ENCODE data around the gene NFATC1.

Gene NFATC1

DNA sequence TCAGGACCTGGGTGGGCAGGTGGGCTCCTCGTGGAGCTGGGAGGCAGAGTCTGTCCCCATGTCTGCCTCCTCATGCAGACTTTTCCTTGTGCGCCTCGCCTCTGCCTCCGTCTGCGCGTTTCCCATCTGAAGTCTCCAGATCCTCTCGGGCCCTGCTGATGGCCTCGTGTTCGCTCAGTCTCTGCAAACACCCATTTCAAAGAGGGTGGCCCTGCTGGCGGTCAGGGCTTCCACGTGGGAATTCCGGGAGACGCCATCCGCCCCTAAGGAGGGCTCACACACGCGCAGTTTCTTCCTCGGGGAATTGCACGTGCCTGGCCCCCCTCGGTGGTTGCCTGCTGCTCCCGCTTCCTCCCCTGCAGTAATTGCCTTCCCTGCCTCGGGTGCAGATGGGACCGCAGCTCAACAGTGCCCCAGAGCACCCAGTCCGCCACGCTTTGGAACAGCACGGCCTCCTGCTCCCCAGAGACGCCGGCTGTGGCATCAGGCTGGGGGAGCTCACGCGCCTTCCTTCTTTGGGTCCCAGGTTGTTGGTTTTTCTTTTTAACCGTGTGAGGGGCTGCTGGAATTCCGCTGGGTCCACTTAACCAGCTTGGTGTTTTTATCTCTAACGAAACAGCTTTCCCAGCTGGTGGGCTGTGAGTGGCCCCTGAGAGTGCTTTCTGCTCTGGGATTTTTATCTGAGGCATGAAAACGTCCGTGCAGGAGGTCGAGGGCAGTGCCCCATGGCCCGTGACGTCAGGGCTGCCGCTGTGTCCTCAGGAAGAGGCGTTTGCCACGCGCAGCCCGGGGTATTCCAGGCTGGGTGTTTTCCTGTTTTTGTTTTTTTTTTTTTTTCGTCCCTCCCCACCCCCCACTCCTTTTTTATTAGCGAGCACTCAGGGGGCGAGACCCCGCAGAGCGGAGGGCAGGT, 16.1 kb downstream of the NFATC1 start:
- Histone ChIP-seq H3K27ac (ENCODE audit: low read length) (no peak overlapping the region), H3K9me3 (ENCODE audit: control insufficient read depth in 1 of 2, low read length in 2 of 2) (no peaks in the 10 kb centered on the region), H3K36me3 (ENCODE audit: control insufficient read depth in 1 of 2, insufficient read depth in 2 of 2, low read length in 2 of 2) (peaks cover 11 to 31% of the 10 kb centered on the region in 2 donors), H3K27me3 (ENCODE audit: low read depth, low read length) (no peaks in the 10 kb centered on the region), H3K4me3 (ENCODE audit: low read depth in 1 of 2, low read length in 2 of 2) (no peak overlapping the region), H3K4me1 (ENCODE audit: control insufficient read depth in 1 of 2, insufficient read depth in 2 of 2, low read length in 2 of 2) (peaks cover 0 to 4% of the 10 kb centered on the region in 2 donors)

DNA sequence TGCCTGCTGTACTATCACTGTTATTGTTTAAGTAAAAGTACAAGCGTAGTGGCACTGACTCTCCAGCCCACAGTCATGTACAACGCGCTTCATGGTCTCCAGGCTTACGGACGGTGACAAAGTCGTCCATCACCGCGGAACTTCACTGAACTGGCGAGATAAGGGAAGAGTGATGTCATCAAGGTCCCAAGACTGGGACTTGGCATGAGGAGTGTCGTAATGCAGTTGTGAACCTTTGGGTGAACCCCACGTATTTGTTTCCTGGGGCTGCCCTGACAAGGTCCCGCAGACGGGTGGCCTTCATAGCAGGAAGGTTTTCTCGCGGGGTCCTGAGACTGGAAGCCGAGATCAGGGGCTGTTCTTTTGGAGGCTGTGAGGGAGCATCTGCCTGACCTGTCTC, 17.3 kb downstream of the NFATC1 start:
- H3K4me1 ChIP-seq (ENCODE audit: control insufficient read depth in 1 of 2, insufficient read depth in 2 of 2, low read length in 2 of 2), result peaks cover 0 to 4% of the 10 kb centered on the region in 2 donors
- H3K36me3 ChIP-seq (ENCODE audit: control insufficient read depth in 1 of 2, insufficient read depth in 2 of 2, low read length in 2 of 2), result peaks cover 11 to 31% of the 10 kb centered on the region in 2 donors
- H3K9me3 ChIP-seq (ENCODE audit: control insufficient read depth in 1 of 2, low read length in 2 of 2), result no peaks in the 10 kb centered on the region
- H3K27me3 ChIP-seq (ENCODE audit: low read depth, low read length), result no peaks in the 10 kb centered on the region
- no peak overlapping the region for H3K27ac ChIP-seq (ENCODE audit: low read length)
- H3K4me3 ChIP-seq (ENCODE audit: low read depth in 1 of 2, low read length in 2 of 2), result no peak overlapping the region

DNA sequence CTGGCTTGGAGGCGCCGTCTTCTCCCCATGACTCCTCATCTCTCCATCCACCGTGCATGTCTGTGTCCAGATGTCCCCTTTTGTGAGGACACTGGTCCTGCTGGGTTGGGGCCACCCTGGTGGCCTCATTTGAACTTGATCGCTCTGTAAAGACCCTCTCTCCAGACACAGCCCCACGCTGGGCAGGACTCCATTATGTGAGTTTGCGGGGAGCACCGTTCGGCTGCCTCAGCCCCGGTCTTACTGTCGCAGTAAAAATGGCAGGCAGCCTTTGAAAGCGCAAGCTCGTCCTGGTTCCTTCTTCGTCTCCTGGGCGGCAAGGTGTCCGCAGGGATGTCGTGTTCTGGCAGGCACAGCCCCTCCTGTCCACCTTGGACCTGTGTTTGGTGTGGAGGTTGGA, 17.7 kb downstream of the NFATC1 start:
- Histone ChIP-seq H3K36me3 (ENCODE audit: control insufficient read depth in 1 of 2, insufficient read depth in 2 of 2, low read length in 2 of 2) (peaks cover 11 to 31% of the 10 kb centered on the region in 2 donors), H3K27ac (ENCODE audit: low read length) (no peak overlapping the region), H3K27me3 (ENCODE audit: low read depth, low read length) (no peaks in the 10 kb centered on the region), H3K9me3 (ENCODE audit: control insufficient read depth in 1 of 2, low read length in 2 of 2) (no peaks in the 10 kb centered on the region), H3K4me3 (ENCODE audit: low read depth in 1 of 2, low read length in 2 of 2) (no peak overlapping the region), H3K4me1 (ENCODE audit: control insufficient read depth in 1 of 2, insufficient read depth in 2 of 2, low read length in 2 of 2) (peaks cover 0 to 4% of the 10 kb centered on the region in 2 donors)

DNA sequence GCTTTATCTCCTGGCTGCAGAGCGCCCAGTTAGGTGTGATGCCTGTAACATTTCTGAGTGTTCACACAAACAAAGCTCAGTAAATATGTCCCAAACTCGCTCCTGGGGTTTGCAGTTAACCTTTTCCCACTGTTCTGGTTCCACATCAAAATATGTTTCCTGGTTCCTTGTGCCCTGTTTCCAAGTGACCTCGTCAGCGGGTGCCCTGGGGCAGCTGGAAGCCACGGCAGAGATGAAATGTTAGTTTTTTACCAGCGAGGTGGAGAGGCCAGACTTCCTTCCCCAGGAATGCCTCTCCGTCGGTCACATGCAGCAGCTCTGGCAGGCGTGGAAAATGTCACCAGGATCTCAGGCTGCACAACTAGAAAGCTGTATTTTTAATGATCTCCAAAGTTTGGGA, 18.2 kb downstream of the NFATC1 start:
- Histone ChIP-seq H3K27me3 (ENCODE audit: low read depth, low read length) (no peaks in the 10 kb centered on the region), H3K9me3 (ENCODE audit: control insufficient read depth in 1 of 2, low read length in 2 of 2) (no peaks in the 10 kb centered on the region), H3K4me3 (ENCODE audit: low read depth in 1 of 2, low read length in 2 of 2) (no peak overlapping the region), H3K36me3 (ENCODE audit: control insufficient read depth in 1 of 2, insufficient read depth in 2 of 2, low read length in 2 of 2) (peaks cover 11 to 31% of the 10 kb centered on the region in 2 donors), H3K27ac (ENCODE audit: low read length) (no peak overlapping the region), H3K4me1 (ENCODE audit: control insufficient read depth in 1 of 2, insufficient read depth in 2 of 2, low read length in 2 of 2) (peaks cover 0 to 4% of the 10 kb centered on the region in 2 donors)

DNA sequence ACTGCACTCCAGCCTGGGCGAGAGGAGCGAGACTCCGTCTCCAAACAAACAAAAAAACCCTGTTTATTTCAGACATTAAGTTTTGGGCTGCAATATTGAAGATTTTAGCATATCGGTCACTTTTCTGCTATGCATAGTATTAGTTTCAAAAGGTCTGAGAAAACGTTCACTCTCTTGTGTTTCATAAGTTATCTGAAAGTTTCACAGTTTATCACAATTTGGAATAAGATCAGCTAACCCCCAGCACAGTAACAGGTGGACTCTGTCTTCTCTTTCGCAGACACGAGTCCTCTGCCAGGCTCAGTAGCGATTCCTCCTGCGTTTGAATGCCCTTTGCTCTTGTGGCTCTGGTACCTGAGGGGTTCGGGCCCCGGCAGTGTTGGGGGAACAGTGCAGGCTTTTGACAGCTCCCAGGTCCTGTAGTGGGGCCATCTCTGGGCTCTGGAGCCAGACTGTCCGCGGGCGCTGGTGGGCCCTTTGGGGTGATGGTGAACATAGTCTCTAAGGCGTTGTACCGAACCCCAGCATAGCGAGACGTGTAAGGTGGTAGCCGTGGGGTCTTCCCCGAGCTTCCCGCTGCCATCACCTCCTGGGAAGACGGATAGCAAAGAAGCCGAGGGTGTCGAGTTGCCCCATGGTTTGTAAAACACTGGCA, 20.4 kb downstream of the NFATC1 start:
- peaks cover 0 to 6% of the 10 kb centered on the region in 2 donors for H3K4me1 ChIP-seq (ENCODE audit: control insufficient read depth in 1 of 2, insufficient read depth in 2 of 2, low read length in 2 of 2)
- H3K36me3 ChIP-seq (ENCODE audit: control insufficient read depth in 1 of 2, insufficient read depth in 2 of 2, low read length in 2 of 2), result peaks cover 15 to 21% of the 10 kb centered on the region in 2 donors

DNA sequence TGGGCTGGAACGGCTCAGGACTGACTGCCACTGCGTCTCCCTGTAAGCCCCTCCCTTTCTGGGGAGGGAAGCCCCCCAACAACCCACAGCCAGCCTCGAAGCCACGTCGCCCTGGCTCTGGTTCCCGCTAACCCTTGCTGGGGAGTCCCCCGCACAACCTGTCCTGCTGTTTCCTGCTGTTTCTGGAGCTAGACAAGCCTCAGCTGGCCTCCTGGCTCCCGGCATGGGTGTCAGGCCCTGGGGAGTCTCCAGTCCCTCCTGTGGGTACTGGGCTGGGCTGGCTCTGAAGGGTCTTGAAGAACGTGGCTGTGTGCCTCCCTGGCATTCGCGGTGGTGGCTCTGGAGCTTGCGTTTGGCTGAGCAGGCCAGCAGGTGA, 20.9 kb downstream of the NFATC1 start:
- Histone ChIP-seq H3K9me3 (ENCODE audit: control insufficient read depth in 1 of 2, low read length in 2 of 2) (no peaks in the 10 kb centered on the region), H3K4me1 (ENCODE audit: control insufficient read depth in 1 of 2, insufficient read depth in 2 of 2, low read length in 2 of 2) (peaks cover 0 to 11% of the 10 kb centered on the region in 2 donors), H3K36me3 (ENCODE audit: control insufficient read depth in 1 of 2, insufficient read depth in 2 of 2, low read length in 2 of 2) (peaks cover 15 to 16% of the 10 kb centered on the region in 2 donors), H3K4me3 (ENCODE audit: low read depth in 1 of 2, low read length in 2 of 2) (no peak overlapping the region), H3K27me3 (ENCODE audit: low read depth, low read length) (no peaks in the 10 kb centered on the region), H3K27ac (ENCODE audit: low read length) (no peak overlapping the region)

More for the DNA sequence above, 20.4 kb downstream of the NFATC1 start:
- no peak overlapping the region for H3K27ac ChIP-seq (ENCODE audit: low read length)
- no peak overlapping the region for H3K4me3 ChIP-seq (ENCODE audit: low read depth in 1 of 2, low read length in 2 of 2)
- H3K27me3 ChIP-seq (ENCODE audit: low read depth, low read length), result no peaks in the 10 kb centered on the region
- H3K9me3 ChIP-seq (ENCODE audit: control insufficient read depth in 1 of 2, low read length in 2 of 2), result no peaks in the 10 kb centered on the region

DNA sequence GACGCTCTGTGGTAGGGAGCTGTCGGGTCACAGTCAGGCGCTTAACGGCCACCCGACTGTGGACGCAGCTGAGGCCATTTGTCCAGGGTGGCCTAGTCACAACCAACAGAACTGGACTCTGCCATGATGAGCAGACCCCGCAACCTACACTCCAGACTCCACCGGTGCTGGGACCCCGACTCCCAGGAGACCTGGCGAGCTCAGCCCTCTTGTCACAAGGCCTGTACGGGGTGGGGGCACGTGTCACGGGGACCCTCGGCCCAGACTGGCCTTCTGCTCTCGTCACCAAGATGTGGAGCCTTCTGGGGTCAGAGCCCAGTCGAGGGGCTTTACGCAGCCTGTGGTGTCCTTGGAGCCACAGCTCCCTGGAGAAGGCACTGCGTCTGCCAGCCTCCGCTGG, 22.5 kb downstream of the NFATC1 start:
- no peak overlapping the region for H3K4me3 ChIP-seq (ENCODE audit: low read depth in 1 of 2, low read length in 2 of 2)
- H3K36me3 ChIP-seq (ENCODE audit: control insufficient read depth in 1 of 2, insufficient read depth in 2 of 2, low read length in 2 of 2), result peaks cover 3 to 5% of the 10 kb centered on the region in 2 donors
- no peaks in the 10 kb centered on the region for H3K9me3 ChIP-seq (ENCODE audit: control insufficient read depth in 1 of 2, low read length in 2 of 2)
- H3K27me3 ChIP-seq (ENCODE audit: low read depth, low read length), result no peaks in the 10 kb centered on the region
- peaks cover 0 to 18% of the 10 kb centered on the region in 2 donors for H3K4me1 ChIP-seq (ENCODE audit: control insufficient read depth in 1 of 2, insufficient read depth in 2 of 2, low read length in 2 of 2)
- H3K27ac ChIP-seq (ENCODE audit: low read length), result no peak overlapping the region

DNA sequence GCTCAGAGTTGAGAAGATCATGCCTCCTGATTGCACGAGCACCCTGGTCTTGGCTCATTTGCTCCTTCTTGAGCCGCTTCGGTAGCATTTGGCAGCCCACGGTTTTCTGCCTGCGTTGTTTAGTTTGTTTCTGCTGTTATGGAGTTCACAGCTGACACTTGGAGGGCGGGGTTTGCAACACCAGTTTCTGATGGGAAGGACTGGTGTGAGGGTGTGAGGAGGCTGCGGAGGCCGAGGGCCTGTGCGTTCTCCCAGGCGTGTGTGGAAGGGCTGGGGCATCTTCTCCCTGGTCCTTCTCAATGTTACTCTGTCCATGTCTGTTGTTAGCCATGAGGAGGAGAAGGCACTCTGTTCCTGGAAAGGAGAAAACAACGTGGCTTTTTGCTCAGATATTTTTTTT, 22.9 kb downstream of the NFATC1 start:
- H3K4me1 ChIP-seq (ENCODE audit: control insufficient read depth in 1 of 2, insufficient read depth in 2 of 2, low read length in 2 of 2), result peaks cover 0 to 22% of the 10 kb centered on the region in 2 donors
- H3K27ac ChIP-seq (ENCODE audit: low read length), result no peak overlapping the region
- peaks cover 0 to 4% of the 10 kb centered on the region in 2 donors for H3K36me3 ChIP-seq (ENCODE audit: control insufficient read depth in 1 of 2, insufficient read depth in 2 of 2, low read length in 2 of 2)
- no peaks in the 10 kb centered on the region for H3K9me3 ChIP-seq (ENCODE audit: control insufficient read depth in 1 of 2, low read length in 2 of 2)
- H3K4me3 ChIP-seq (ENCODE audit: low read depth in 1 of 2, low read length in 2 of 2), result no peak overlapping the region
- H3K27me3 ChIP-seq (ENCODE audit: low read depth, low read length), result no peaks in the 10 kb centered on the region

DNA sequence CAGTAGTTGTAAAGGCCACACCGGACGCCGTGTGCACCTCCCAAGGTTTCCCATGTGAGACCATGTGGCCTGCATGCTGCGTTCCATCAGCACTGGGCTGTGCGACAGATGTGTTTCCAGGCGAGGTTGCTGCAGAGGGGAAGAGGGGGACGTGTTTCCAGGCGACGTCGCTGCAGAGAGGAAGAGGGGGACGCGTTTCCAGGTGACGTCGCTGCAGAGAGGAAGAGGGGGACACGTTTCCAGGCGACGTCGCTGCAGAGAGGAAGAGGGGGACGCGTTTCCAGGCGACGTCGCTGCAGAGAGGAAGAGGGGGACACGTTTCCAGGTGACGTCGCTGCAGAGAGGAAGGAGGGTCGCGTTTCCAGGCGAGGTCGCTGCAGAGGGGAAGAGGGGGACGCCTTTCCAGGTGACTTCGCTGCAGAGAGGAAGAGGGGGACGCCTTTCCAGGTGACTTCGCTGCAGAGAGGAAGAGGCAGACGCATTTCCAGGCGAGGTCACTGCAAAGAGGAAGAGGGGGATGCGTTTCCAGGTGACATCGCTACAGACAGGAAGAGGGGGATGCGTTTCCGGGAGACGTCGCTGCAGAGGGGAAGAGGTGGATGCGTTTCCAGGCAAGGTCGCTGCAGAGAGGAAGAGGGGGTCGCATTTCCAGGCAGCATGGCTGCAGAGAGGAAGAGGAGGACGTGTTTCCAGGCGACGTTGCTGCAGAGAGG, 24.5 kb downstream of the NFATC1 start:
- peaks cover 0 to 4% of the 10 kb centered on the region in 2 donors for H3K36me3 ChIP-seq (ENCODE audit: control insufficient read depth in 1 of 2, insufficient read depth in 2 of 2, low read length in 2 of 2)
- no peaks in the 10 kb centered on the region for H3K27me3 ChIP-seq (ENCODE audit: low read depth, low read length)
- no peak overlapping the region for H3K27ac ChIP-seq (ENCODE audit: low read length)
- H3K4me1 ChIP-seq (ENCODE audit: control insufficient read depth in 1 of 2, insufficient read depth in 2 of 2, low read length in 2 of 2), result peaks cover 0 to 25% of the 10 kb centered on the region in 2 donors
- H3K4me3 ChIP-seq (ENCODE audit: low read depth in 1 of 2, low read length in 2 of 2), result no peak overlapping the region
- no peaks in the 10 kb centered on the region for H3K9me3 ChIP-seq (ENCODE audit: control insufficient read depth in 1 of 2, low read length in 2 of 2)

DNA sequence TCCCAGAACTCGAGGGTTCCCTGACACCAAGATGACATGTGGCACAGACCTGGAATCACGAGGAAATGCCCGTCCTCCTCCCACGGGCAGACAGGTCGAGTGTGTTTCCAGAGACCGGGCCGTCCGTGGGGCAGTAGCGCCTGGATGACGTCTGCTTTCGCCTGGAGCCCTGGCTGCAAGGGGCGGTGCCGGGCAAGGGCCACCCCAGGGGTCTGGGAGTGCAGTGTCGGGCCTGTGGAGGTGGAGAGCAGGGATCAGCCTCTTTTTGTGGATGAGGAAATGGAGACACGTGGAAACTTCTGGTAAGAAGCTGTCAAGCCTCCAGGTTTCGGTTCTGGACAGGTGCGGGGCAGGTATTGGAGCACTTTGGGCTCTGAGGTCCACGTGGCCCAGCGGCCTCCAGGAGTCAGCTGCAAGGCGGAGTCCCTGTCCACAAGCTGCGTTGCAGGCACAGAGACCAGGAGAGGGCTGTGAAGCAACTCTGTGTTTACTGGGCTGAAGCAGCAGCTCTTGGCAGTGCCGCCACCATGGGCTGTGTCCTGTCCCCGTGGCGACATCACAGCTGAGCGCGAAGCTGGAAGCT, 25.6 kb downstream of the NFATC1 start:
- H3K4me1 ChIP-seq (ENCODE audit: control insufficient read depth in 1 of 2, insufficient read depth in 2 of 2, low read length in 2 of 2), result peaks cover 0 to 28% of the 10 kb centered on the region in 2 donors

More for the DNA sequence above, 25.6 kb downstream of the NFATC1 start:
- H3K27me3 ChIP-seq (ENCODE audit: low read depth, low read length), result no peaks in the 10 kb centered on the region
- H3K27ac ChIP-seq (ENCODE audit: low read length), result no peak overlapping the region
- no peak overlapping the region for H3K4me3 ChIP-seq (ENCODE audit: low read depth in 1 of 2, low read length in 2 of 2)
- peaks cover 0 to 4% of the 10 kb centered on the region in 2 donors for H3K36me3 ChIP-seq (ENCODE audit: control insufficient read depth in 1 of 2, insufficient read depth in 2 of 2, low read length in 2 of 2)
- H3K9me3 ChIP-seq (ENCODE audit: control insufficient read depth in 1 of 2, low read length in 2 of 2), result no peaks in the 10 kb centered on the region
